HG02943 (cell line): ENCODE data around the gene COA4.
"Not testable (repeated sequence)": the region's sequence is repeated elsewhere in the genome, so short reads cannot be mapped to it uniquely, and the experiment has no call there.

Source experiments
- ATAC-seq: cut with Tn5 transposase; IDR thresholded peaks from one replicate; pipeline ENCODE4 v1.9.1; 2021; ENCODE audit warnings: mild to moderate bottlenecking, low read depth, moderate library complexity; ENCODE audit not compliant: unreplicated experiment

COA4 gene

GRCh38 chr11:73876424-73877310, at the start of gene COA4, which contains the start of gene PAAF1:
Gene COA4, minus strand, starts transcription at chr11:73876846. Its CDS starts 3,468 bp downstream, at chr11:73873378.
Gene PAAF1, plus strand, starts transcription at chr11:73876999. Its CDS starts 23 bp downstream, at chr11:73877022.
- peak; percentile 97 for ATAC-seq

GRCh38 chr11:73921180-73921579, 44.5 kb upstream of the COA4 start:
- no peak for ATAC-seq

- no peak for ATAC-seq
These were observed 39.8 kb upstream of the COA4 start for GRCh38 chr11:73916435-73916834.

- ATAC-seq = no peak
These were observed 37.6 kb upstream of the COA4 start for GRCh38 chr11:73914284-73914683.

GRCh38 chr11:73913472-73913871, 36.8 kb upstream of the COA4 start:
- no peak for ATAC-seq

- no peak for ATAC-seq
These were observed 35.4 kb upstream of the COA4 start for GRCh38 chr11:73912026-73912425.

- ATAC-seq = no peak
These were observed 30.5 kb upstream of the COA4 start for GRCh38 chr11:73907191-73907590.

- ATAC-seq = no peak
These were observed 25.7 kb upstream of the COA4 start for GRCh38 chr11:73902303-73902702.

- no peak for ATAC-seq
These were observed 18.2 kb upstream of the COA4 start for GRCh38 chr11:73894725-73895335.

- ATAC-seq = no peak
These were observed 16.4 kb upstream of the COA4 start for GRCh38 chr11:73893041-73893440.

- ATAC-seq = no peak
These were observed 12.9 kb upstream of the COA4 start for GRCh38 chr11:73889536-73889935.

GRCh38 chr11:73889019-73889418, 12.4 kb upstream of the COA4 start:
- ATAC-seq = no peak

- ATAC-seq = no peak
These were observed 11.6 kb upstream of the COA4 start for GRCh38 chr11:73888244-73888643.

GRCh38 chr11:73883856-73884255, 7.2 kb upstream of the COA4 start:
- ATAC-seq = no peak

GRCh38 chr11:73880449-73880848, 3.8 kb upstream of the COA4 start:
- not testable (repeated sequence) for ATAC-seq

GRCh38 chr11:73878771-73879170, 2.1 kb upstream of the COA4 start:
- ATAC-seq = no peak

- no peak for ATAC-seq
These were observed 806 bp downstream of the COA4 start for GRCh38 chr11:73875840-73876239.

- ATAC-seq = no peak
These were observed 1.3 kb downstream of the COA4 start for GRCh38 chr11:73875380-73875779.

- ATAC-seq = no peak
These were observed 3.8 kb downstream of the COA4 start for GRCh38 chr11:73872749-73873357.

- no peak for ATAC-seq
These were observed 6.4 kb downstream of the COA4 start for GRCh38 chr11:73870261-73870660.

- no peak for ATAC-seq
These were observed 7.2 kb downstream of the COA4 start for GRCh38 chr11:73869332-73869949.
